Fibroblast of lung (primary cell): Measurements from ENCODE around the gene CDKAL1.

Source experiments
- EZH2 ChIP-seq: IDR thresholded peaks from 2 replicates; pipeline ENCODE4 v1.5.1; 2012; ENCODE audit warnings: low read length, control low read depth, mild to moderate bottlenecking; ENCODE audit errors: missing control alignments
- TF ChIP-seq, protein P1 (sequence below), 2 donors: IDR thresholded peaks in 1 of 2; conservative IDR thresholded peaks in 1 of 2; 1 replicate in 1 of 2; 2 replicates in 1 of 2; pipeline ENCODE4 v1.5.1; 2011 to 2012; ENCODE audit warnings: low read length in 2 of 2, control low read depth in 1 of 2, inconsistent platforms in 1 of 2, low read depth in 1 of 2, mild to moderate bottlenecking in 1 of 2

DNA sequence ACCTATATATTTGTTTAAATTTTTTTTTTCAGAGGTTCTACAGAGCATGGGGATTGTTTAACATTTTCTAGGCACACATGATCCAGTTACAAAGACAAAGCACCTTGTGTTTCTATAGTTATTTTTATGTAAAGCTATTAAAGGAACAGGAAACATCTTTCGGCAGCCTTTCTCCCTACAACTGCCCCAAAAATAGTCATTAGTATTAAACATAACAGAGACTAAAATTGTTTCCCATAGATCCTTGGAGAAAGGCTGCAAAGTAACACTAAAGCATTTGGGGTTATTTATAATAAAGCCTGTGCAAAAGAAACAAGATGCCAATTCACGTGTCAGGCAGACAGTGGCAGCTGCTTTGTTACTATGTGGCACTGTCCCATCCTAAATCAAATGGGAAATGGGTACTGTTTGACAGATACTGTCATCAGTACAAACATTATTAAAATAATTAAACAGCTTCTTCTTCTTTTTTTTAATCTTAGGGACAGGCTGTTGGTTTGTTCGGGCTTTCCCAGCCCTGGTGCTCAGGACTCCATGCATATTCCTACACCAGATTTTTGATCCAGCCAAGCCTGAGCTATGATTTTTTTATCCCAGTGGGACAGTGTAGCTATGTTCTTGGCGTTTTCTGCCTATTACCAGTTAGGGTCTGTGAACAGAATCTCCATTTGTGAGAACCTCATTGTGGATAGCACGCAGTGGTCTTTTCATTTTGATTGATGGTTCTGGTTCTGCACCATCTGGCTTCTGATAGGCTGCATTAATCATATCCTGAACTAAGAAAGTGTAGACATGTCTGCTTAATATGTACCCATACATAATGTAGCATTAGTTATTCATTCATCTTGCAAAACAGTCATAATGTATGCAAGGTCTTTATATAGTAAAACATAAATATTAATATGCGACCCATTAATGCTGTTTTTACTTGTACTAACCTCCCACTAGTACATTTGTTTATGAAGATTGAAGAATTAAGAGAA is 598.9 kb downstream of the CDKAL1 start:
- TF ChIP-seq, protein P1, sequence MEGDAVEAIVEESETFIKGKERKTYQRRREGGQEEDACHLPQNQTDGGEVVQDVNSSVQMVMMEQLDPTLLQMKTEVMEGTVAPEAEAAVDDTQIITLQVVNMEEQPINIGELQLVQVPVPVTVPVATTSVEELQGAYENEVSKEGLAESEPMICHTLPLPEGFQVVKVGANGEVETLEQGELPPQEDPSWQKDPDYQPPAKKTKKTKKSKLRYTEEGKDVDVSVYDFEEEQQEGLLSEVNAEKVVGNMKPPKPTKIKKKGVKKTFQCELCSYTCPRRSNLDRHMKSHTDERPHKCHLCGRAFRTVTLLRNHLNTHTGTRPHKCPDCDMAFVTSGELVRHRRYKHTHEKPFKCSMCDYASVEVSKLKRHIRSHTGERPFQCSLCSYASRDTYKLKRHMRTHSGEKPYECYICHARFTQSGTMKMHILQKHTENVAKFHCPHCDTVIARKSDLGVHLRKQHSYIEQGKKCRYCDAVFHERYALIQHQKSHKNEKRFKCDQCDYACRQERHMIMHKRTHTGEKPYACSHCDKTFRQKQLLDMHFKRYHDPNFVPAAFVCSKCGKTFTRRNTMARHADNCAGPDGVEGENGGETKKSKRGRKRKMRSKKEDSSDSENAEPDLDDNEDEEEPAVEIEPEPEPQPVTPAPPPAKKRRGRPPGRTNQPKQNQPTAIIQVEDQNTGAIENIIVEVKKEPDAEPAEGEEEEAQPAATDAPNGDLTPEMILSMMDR (conservative IDR thresholded peaks at IDR 0.05 in 1 of 2, IDR thresholded peaks at IDR 0.05 in 1 of 2; ENCODE audit: low read depth in 1 of 2, low read length in 2 of 2): no peak
- no peak for TF ChIP-seq EZH2
